Measurements from ENCODE around the gene CPXM2. TPM values are rescaled to one million over a fixed set of nuclear protein-coding genes. Genes with fewer than 3 reads are reported as not detected.

CPXM2 gene
- total and polyA plus RNA-seq, 10 of the 15 experiments (the other 5 are each of a cell fraction or from before 2014, with no cell fraction given): 0.08 to 1.1 (median 0.58) TPM

DNA sequence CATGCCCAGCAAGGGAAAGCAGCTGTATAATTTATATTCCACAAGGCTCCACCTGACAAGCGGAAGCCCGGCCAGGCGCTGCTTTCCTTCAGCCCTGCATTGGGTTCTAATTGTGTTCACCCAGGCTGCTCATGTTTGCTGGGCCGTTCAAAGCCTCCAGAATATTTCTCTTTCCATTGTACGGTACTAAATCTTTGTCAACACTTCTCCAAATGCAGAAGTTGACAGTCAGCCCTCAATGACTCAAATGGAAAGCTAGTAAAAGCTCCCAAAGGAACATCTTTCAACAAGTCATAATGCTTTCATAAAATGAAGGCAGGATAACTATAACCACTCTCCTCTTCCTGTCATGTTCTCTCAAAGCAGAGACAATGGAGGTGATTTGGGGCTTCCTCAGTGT is 17.8 kb upstream of the CPXM2 start (continued):
- TF ChIP-seq, protein P1, sequence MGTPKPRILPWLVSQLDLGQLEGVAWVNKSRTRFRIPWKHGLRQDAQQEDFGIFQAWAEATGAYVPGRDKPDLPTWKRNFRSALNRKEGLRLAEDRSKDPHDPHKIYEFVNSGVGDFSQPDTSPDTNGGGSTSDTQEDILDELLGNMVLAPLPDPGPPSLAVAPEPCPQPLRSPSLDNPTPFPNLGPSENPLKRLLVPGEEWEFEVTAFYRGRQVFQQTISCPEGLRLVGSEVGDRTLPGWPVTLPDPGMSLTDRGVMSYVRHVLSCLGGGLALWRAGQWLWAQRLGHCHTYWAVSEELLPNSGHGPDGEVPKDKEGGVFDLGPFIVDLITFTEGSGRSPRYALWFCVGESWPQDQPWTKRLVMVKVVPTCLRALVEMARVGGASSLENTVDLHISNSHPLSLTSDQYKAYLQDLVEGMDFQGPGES (IDR thresholded peaks at IDR 0.05): no peak
- TF ChIP-seq ETV6 (conservative IDR thresholded peaks at IDR 0.05 in 1 of 2, IDR thresholded peaks at IDR 0.05 in 1 of 2; ENCODE audit: borderline replicate concordance in 1 of 2, low read depth in 1 of 2) (no peak), HDAC6 (IDR thresholded peaks at IDR 0.05; ENCODE audit: unreplicated experiment) (no peak), BHLHE40 (IDR thresholded peaks at IDR 0.05; ENCODE audit: borderline replicate concordance in 1 of 2, low read depth in 2 of 2, low read length in 1 of 2) (no peak), EGR1 (IDR thresholded peaks at IDR 0.05; ENCODE audit: borderline replicate concordance in 1 of 2, low read depth in 2 of 2, low read length in 2 of 2) (no peak), EED (IDR thresholded peaks at IDR 0.05; ENCODE audit: low read depth) (no peak)
- TF ChIP-seq, protein P2, sequence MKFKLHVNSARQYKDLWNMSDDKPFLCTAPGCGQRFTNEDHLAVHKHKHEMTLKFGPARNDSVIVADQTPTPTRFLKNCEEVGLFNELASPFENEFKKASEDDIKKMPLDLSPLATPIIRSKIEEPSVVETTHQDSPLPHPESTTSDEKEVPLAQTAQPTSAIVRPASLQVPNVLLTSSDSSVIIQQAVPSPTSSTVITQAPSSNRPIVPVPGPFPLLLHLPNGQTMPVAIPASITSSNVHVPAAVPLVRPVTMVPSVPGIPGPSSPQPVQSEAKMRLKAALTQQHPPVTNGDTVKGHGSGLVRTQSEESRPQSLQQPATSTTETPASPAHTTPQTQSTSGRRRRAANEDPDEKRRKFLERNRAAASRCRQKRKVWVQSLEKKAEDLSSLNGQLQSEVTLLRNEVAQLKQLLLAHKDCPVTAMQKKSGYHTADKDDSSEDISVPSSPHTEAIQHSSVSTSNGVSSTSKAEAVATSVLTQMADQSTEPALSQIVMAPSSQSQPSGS (IDR thresholded peaks at IDR 0.05; ENCODE audit: low read length): no peak

DNA sequence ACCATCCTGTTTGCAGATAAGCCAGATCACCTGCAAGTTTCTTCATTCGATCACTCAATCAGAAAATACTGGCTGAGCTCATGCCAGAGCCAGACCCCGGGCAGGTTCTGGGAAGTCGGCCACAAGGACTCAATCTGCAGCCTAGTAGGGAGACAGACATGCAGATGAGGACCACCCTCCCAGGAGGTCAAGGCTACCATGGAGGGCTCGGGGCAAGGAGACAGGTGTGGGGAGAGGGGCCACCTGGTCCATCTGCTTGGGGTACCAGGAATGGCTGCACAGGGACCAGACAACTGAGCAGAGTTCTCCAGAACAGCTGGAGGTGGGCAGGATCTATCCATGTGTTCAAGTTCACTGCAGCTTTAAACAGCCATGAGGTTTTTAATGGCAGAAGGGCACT is 16.8 kb upstream of the CPXM2 start:
- ChIA-PET CTCF (interaction anchor here (1.0 to 2.0 kb wide), 2 partner anchors 10 to 41 kb away, joined by 3 to 4 read pairs; no protein-coding TSS in a partner anchor), POLR2A (no interaction called here), SMC1A (ENCODE audit: uncharacterized antibody, unreplicated experiment) (no interaction called here), RAD21 (ENCODE audit: unreplicated experiment) (no interaction called here)
- no peaks in the 10 kb centered on the region for H3K9me3 ChIP-seq (replicated peaks; ENCODE audit: control insufficient read depth, insufficient read depth, low read length)
- no peak overlapping the region for H3K4me3 ChIP-seq
- no peak overlapping the region for H3K4me2 ChIP-seq (ENCODE audit: control insufficient read depth, insufficient read depth)
- no peak overlapping the region for H3K9ac ChIP-seq (ENCODE audit: control insufficient read depth, insufficient read depth, low read length)
- no peaks in the 10 kb centered on the region for H3K4me1 ChIP-seq (ENCODE audit: control insufficient read depth, insufficient read depth, low read length)
- no peak for FAIRE-seq
- H3K27ac ChIP-seq (ENCODE audit: control insufficient read depth, insufficient read depth): no peak overlapping the region
- no peaks in the 10 kb centered on the region for H3K79me2 ChIP-seq (ENCODE audit: control insufficient read depth, insufficient read depth, low read length)
- DNase-seq (ENCODE audit: low read depth, low spot score): no peak
- no peaks in the 10 kb centered on the region for H3K36me3 ChIP-seq (ENCODE audit: control insufficient read depth in 2 of 2, insufficient read depth in 2 of 2, low read length in 1 of 2)
- no peaks in the 10 kb centered on the region for H4K20me1 ChIP-seq (ENCODE audit: control insufficient read depth, insufficient read depth)
- peaks cover 0 to 4% of the 10 kb centered on the region in 2 experiments; a peak in 3 of 4 replicates for H3K27me3 ChIP-seq (replicated peaks in 1 of 2; ENCODE audit: control insufficient read depth in 2 of 2, insufficient read depth in 2 of 2, low read length in 1 of 2)
- 6% methylated on average over 4 of the region's 4 CpGs for WGBS (ENCODE audit: insufficient coverage, insufficient replicate concordance, low lambda C conversion rate, missing lambda C conversion rate)
- intact Hi-C loops (cut with micrococcal nuclease; ENCODE audit: unreplicated experiment): no loop called here
- no peak overlapping the region for H2AFZ ChIP-seq (ENCODE audit: control insufficient read depth, low read depth, low read length)
- no TSS peak for BruUV-seq (replicated peaks)
- no peak for ATAC-seq
- in situ Hi-C loops (cut with MboI): no loop called here
- TF ChIP-seq GABPA (IDR thresholded peaks at IDR 0.05; ENCODE audit: low read depth) (no peak), TCF7 (IDR thresholded peaks at IDR 0.05; ENCODE audit: borderline replicate concordance) (no peak), NBN (IDR thresholded peaks at IDR 0.05) (no peak), SMARCA5 (IDR thresholded peaks at IDR 0.05) (no peak), CREM (IDR thresholded peaks at IDR 0.05; ENCODE audit: low read depth) (no peak)
- TF ChIP-seq, protein P3, sequence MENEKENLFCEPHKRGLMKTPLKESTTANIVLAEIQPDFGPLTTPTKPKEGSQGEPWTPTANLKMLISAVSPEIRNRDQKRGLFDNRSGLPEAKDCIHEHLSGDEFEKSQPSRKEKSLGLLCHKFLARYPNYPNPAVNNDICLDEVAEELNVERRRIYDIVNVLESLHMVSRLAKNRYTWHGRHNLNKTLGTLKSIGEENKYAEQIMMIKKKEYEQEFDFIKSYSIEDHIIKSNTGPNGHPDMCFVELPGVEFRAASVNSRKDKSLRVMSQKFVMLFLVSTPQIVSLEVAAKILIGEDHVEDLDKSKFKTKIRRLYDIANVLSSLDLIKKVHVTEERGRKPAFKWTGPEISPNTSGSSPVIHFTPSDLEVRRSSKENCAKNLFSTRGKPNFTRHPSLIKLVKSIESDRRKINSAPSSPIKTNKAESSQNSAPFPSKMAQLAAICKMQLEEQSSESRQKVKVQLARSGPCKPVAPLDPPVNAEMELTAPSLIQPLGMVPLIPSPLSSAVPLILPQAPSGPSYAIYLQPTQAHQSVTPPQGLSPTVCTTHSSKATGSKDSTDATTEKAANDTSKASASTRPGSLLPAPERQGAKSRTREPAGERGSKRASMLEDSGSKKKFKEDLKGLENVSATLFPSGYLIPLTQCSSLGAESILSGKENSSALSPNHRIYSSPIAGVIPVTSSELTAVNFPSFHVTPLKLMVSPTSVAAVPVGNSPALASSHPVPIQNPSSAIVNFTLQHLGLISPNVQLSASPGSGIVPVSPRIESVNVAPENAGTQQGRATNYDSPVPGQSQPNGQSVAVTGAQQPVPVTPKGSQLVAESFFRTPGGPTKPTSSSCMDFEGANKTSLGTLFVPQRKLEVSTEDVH (IDR thresholded peaks at IDR 0.05; ENCODE audit: low read depth, partially characterized antibody): no peak
- TF ChIP-seq, protein P4, sequence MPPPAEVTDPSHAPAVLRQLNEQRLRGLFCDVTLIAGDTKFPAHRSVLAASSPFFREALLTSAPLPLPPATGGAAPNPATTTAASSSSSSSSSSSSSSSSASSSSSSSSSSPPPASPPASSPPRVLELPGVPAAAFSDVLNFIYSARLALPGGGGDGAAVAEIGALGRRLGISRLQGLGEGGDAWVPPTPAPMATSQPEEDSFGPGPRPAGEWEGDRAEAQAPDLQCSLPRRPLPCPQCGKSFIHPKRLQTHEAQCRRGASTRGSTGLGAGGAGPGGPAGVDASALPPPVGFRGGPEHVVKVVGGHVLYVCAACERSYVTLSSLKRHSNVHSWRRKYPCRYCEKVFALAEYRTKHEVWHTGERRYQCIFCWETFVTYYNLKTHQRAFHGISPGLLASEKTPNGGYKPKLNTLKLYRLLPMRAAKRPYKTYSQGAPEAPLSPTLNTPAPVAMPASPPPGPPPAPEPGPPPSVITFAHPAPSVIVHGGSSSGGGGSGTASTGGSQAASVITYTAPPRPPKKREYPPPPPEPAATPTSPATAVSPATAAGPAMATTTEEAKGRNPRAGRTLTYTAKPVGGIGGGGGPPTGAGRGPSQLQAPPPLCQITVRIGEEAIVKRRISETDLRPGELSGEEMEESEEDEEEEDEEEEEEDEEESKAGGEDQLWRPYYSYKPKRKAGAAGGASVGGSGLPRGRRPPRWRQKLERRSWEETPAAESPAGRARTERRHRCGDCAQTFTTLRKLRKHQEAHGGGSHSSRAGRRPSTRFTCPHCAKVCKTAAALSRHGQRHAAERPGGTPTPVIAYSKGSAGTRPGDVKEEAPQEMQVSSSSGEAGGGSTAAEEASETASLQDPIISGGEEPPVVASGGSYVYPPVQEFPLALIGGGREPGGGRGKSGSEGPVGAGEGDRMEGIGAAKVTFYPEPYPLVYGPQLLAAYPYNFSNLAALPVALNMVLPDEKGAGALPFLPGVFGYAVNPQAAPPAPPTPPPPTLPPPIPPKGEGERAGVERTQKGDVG (CRISPR knock-in tag; IDR thresholded peaks at IDR 0.05): no peak
